ENCODE measurements around the gene PLEKHG4B. TPM values are rescaled to one million over a fixed set of nuclear protein-coding genes. Genes with fewer than 3 reads are reported as not detected.
"Not testable (repeated sequence)": the region's sequence is repeated elsewhere in the genome, so short reads cannot be mapped to it uniquely, and the experiment has no call there.

PLEKHG4B gene
- total RNA-seq, 1 donor from 2014 or later, result 5.4 TPM

GRCh38 chr5:70440-70839 lies 21.5 kb upstream of the PLEKHG4B start:
- Histone ChIP-seq H3K36me3 (ENCODE audit: control insufficient read depth, insufficient read depth, low read length) (no peaks in the 10 kb centered on the region), H3K27me3 (ENCODE audit: control insufficient read depth, insufficient read depth, low read length) (no peaks in the 10 kb centered on the region), H3K4me3 (ENCODE audit: low read depth, low read length) (no peak overlapping the region)
- DNase-seq (ENCODE audit: low read depth), result no peak
- TF ChIP-seq CTCF (IDR thresholded peaks at IDR 0.05; ENCODE audit: insufficient read depth, low read length, poor library complexity, severe bottlenecking), result no peak

- not testable (repeated sequence) for H3K36me3 ChIP-seq (ENCODE audit: control insufficient read depth, insufficient read depth, low read length); DNase-seq (ENCODE audit: low read depth)
Observed at GRCh38 chr5:72316-73180, 19.4 kb upstream of the PLEKHG4B start.

GRCh38 chr5:73181-73447 lies 18.9 kb upstream of the PLEKHG4B start:
- not testable (repeated sequence) for H3K36me3 ChIP-seq (ENCODE audit: control insufficient read depth, insufficient read depth, low read length)
- peaks cover 11% of the 10 kb centered on the region for H3K27me3 ChIP-seq (ENCODE audit: control insufficient read depth, insufficient read depth, low read length)

More at GRCh38 chr5:72316-73180, 19.4 kb upstream of the PLEKHG4B start:
- peaks cover 11% of the 10 kb centered on the region for H3K27me3 ChIP-seq (ENCODE audit: control insufficient read depth, insufficient read depth, low read length)
- H3K4me3 ChIP-seq (ENCODE audit: low read depth, low read length), result not testable (repeated sequence)

GRCh38 chr5:73768-74502 lies 18.0 kb upstream of the PLEKHG4B start:
- DNase-seq (ENCODE audit: low read depth), result no peak
- H3K27me3 ChIP-seq (ENCODE audit: control insufficient read depth, insufficient read depth, low read length), result peaks cover 11% of the 10 kb centered on the region

More at GRCh38 chr5:73181-73447, 18.9 kb upstream of the PLEKHG4B start:
- H3K4me3 ChIP-seq (ENCODE audit: low read depth, low read length); DNase-seq (ENCODE audit: low read depth): not testable (repeated sequence)

GRCh38 chr5:74503-75109 lies 17.4 kb upstream of the PLEKHG4B start:
- no peak for TF ChIP-seq CTCF (IDR thresholded peaks at IDR 0.05; ENCODE audit: insufficient read depth, low read length, poor library complexity, severe bottlenecking)
- DNase-seq (ENCODE audit: low read depth), result no peak
- H3K36me3 ChIP-seq (ENCODE audit: control insufficient read depth, insufficient read depth, low read length), result no peaks in the 10 kb centered on the region
- H3K27me3 ChIP-seq (ENCODE audit: control insufficient read depth, insufficient read depth, low read length), result peaks cover 11% of the 10 kb centered on the region
- H3K4me3 ChIP-seq (ENCODE audit: low read depth, low read length), result no peak overlapping the region

More at GRCh38 chr5:73768-74502, 18.0 kb upstream of the PLEKHG4B start:
- Histone ChIP-seq H3K4me3 (ENCODE audit: low read depth, low read length) (no peak overlapping the region), H3K36me3 (ENCODE audit: control insufficient read depth, insufficient read depth, low read length) (no peaks in the 10 kb centered on the region)
- no peak for TF ChIP-seq CTCF (IDR thresholded peaks at IDR 0.05; ENCODE audit: insufficient read depth, low read length, poor library complexity, severe bottlenecking)

GRCh38 chr5:75331-76320 lies 16.3 kb upstream of the PLEKHG4B start:
- DNase-seq (ENCODE audit: low read depth), result no peak
- no peaks in the 10 kb centered on the region for H3K36me3 ChIP-seq (ENCODE audit: control insufficient read depth, insufficient read depth, low read length)
- peaks cover 16% of the 10 kb centered on the region for H3K27me3 ChIP-seq (ENCODE audit: control insufficient read depth, insufficient read depth, low read length)
- H3K4me3 ChIP-seq (ENCODE audit: low read depth, low read length), result no peak overlapping the region
- no peak for TF ChIP-seq CTCF (IDR thresholded peaks at IDR 0.05; ENCODE audit: insufficient read depth, low read length, poor library complexity, severe bottlenecking)
